GM03348 (cell line): ENCODE results near the gene IL17F.

Experiments
- DNase-seq: peaks from one replicate; pipeline ENCODE4 v3.0.0; 2012; ENCODE audit warnings: low spot score

The IL17F gene

DNA sequence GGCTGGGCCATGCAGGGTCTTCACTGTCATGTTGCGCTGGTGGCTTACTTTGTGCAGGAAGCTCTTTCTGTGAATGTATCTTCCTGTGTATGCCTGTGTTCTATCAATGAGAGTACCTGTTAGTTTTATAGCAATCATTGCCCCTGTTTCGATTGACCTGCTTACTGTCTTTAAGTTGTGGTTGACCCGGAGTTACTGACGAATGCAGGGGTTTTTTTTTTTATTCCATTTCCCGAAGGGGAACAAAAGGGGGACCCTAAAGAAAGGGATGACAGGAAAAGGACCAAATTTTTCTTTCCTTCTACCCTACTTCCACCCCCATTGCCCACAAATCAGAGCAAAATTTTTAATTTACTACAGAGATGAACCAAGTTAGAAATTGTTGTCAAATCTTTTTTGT lies at the start of gene IL17F:
Gene IL17F, minus strand, starts transcription at position 101 of the 400 bp plus-strand sequence. Its CDS starts 71 bp downstream, at position 30.
- DNase-seq, result no peak

DNA sequence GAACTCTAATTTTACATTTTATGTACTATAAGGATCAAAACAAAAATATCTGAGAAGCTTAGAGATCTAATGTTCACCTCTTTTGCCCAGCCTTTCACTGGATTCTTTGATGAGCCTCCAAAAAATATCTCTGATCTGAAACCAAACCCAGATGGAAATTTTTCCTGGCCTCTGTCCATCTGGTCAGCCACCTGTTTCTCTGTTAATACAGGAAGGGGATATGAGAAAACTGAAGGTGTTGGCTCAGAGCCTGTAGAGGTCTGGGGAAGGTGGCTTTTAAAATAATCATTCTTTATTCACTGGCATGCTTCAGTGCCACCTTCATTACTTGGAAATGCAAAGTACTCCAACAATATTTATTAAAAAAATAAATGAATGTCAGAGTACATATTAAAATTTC lies 48.8 kb upstream of the IL17F start:
- no peak for DNase-seq

DNA sequence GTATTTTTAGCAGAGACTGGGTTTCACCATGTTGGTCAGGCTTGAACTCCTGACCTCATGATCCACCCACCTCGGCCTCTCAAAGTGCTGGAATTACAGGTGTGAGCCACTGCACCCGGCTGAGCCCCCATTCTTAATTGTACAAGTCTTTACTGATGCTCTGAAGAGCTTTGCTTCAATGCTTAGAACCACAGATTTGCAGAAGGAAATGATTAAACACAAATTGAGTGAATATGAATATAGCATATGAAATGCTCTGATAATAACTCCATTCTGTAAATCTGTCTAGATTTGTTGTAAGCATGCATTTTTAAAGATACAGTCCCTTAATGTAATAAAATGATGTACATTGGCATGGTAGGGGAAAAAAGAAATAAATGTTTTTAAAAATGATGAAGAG lies 44.5 kb upstream of the IL17F start:
- no peak for DNase-seq

DNA sequence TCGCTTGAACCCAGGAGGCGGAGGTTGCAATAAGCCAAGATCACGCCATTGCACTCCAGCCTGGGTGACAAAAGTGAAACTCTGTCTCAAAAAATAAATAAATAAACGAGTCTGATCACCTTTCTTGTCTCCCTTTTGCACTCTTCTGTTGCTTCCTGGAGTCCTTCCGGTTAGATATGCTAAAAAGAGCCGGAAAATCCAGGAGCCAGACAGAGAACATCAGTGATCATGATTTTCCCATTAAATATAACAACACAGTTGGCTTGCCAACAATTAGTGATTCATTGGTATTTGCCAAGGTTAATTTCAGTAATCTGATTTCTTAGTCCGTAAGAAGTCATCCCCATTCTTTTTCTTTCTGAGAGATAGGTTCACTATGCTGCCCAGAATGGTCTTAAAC lies 43.9 kb upstream of the IL17F start:
- no peak for DNase-seq

DNA sequence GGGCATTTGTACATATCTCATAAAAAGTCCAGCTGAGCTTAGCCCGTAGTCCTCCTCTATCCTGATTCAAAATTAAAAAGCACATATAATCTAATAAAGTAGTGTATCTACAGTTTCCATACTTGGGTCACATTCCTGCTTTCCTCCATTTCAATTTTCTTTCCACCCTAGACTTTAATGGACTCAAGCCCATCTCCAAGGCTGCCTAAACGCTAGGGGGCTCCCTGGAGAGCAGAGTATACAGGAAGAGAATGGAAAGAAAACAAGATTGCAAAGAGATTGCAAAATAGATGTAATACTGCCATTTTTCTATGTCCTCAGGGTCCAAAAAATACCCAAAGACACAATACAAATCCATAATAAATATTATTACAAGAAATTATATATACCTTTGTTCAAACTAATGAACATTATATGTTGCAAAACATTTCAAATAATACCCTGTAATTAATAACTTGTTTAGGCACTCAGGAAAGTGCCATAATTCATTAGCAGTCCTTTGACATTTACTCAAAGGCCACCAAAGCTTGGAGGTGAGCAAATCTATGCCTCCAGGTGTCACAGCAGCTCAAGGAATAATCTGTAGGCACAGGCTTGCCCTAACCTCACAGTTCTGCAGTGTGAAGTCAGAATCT lies 42.6 kb upstream of the IL17F start:
- peak; percentile 69 for DNase-seq

DNA sequence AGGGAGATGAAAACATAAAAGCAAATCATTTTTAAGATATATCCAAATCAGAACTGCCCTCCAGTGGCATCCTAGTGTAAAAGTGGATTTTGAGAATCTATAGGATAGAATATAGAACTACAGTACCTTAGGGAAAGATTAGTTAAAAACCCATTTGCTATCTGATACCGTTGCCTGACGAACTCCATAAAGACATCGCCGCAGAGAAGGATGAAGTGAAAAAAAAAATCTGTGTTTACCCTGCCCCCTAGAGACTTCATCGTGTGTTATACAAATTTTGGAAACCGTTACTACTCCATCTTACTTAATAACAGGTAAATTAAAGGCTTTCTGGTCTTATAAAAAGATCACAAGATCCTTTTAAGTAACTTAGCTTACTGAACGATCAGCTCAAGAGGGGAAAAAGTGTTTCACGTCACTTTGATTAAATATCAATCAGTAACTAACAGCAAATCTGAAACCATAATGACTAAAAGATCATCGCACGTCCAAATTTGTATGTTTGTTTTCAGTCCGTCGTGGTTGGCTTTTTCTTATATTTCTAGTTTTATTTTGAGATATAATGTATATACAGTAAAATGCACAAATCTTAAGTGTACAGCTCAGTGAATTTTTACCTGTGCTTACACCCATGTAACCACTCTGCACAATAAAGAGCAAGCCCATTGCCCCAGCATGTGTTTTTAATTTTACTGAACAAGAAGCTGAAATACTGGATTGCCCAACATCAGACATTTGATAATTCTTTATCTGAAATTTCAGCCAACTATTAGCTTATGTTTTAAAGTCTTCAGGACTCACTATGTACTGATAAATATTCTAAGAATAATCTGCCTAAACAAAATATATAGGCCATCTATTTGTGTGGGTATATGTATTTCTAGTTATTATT lies 41.1 kb upstream of the IL17F start:
- DNase-seq, result peak; percentile 13

DNA sequence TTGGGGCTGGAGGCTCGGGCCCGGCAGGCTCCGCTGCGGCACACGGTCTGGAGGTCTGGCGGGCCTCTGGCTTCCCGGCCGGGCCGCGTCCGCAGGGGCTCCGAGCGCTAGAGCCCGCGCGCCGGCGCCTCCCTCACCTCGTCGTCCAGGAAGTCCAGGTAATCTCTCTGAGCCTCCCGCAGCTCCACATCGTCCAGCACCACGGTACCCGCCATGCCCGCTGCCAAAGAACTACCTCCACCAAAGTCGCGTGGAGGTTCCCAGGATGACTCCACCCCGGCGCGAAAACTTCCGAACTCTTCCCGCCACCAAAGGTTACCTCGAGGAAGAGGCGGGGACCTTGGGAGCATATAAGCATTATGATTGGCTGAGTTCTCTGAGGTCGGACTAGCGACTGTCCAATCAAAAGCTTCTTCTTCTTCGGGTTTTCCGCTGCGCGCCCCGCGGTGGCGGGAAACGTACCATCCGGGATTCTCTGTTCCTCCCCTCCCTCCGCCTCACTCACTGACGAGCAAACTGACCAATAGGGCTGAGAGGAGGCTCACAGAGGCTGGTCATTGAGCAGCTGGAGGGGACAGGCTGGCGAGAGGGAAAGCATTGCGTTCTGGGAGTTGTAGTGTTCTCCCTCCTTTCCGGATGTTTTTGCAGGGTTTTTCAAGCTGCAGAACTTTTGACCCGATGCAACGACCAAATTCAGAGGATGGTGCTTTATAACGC lies 40.3 kb upstream of the IL17F start, which contains the start of gene MCM3:
Gene MCM3, minus strand, starts transcription at position 283 of the 717 bp plus-strand sequence. Its CDS starts 68 bp downstream, at position 215.
- DNase-seq, result peak; percentile 98

DNA sequence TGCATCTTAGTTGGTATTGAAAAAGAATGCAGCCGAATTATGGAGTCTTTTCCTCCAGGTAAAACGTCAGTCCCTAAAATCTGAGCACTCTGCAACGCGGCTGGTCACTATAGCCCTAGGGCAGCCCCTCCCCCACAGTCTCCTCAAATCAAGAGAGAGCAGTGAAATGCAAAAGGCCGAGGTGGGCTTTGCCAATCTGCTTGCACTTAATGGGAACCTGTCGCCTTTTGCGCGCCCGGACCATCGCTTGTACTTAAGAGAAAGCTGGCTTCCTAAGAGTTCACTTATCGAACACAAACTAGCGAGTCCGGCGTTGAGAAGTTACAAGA lies 39.8 kb upstream of the IL17F start:
- no peak for DNase-seq

DNA sequence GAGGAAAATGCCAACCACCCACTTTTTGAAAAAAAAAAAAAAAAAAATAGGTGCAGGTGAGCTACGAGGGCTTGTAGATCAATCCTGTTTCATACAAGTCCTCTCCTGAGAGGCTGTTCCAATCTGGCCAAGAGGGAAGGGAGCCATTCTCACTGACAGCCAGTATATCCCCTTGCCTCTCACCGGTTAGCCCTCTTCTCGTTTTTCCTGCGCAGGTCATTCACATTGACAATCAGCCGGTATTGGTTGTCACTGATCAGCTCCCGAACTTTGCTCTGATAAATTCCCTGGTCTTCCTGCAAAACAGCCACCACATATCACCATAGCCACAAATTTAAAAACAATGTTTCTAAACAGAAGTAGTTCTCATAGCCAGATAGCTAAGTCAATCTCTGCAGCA lies 38.8 kb upstream of the IL17F start:
- no peak for DNase-seq

DNA sequence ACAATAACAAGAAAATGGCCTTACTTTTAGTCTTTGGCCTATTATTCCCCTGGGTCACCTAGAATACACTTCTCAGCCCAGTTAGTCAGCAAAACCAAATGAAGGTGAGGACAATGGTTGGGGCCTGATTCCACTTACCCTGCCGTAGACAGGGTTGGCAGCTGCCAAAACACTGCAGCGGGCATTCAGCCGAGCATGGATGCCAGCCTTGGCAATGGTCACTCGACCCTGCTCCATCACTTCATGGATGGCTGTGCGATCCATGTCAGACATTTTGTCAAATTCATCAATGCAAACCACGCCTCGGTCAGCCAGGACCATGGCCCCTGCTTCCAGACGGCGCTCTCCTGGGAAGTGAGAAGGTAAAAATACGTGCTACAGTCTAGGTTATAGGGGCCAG lies 31.8 kb upstream of the IL17F start:
- DNase-seq, result no peak

DNA sequence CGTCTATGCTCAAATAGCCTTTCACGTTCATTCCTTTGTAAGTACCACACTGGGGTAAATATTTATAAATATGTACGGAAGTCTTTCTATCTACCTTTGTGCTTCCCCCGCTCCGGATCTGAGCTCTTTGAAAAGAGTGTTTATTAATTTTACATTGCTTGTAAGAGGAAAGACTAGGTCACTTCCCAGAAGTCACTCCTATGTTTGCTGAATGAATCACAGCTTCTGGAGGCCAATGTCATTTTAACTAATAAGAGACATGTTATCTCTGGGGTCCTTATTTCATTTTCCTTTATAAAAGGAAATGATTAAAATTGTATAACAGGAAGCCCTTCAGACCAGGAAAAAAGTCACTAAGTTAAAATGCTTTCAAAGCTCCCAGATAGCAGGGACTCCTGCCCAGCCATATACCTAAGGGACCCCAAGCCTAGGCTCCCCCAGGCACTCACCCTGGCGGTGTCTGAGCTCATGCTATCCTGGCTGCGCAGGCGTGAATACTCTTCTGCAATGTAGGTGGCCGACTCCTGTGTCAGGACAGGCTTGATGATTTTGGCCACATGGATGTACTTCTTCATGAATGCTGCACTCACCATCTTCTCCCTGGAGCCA lies 27.7 kb upstream of the IL17F start:
- no peak for DNase-seq

DNA sequence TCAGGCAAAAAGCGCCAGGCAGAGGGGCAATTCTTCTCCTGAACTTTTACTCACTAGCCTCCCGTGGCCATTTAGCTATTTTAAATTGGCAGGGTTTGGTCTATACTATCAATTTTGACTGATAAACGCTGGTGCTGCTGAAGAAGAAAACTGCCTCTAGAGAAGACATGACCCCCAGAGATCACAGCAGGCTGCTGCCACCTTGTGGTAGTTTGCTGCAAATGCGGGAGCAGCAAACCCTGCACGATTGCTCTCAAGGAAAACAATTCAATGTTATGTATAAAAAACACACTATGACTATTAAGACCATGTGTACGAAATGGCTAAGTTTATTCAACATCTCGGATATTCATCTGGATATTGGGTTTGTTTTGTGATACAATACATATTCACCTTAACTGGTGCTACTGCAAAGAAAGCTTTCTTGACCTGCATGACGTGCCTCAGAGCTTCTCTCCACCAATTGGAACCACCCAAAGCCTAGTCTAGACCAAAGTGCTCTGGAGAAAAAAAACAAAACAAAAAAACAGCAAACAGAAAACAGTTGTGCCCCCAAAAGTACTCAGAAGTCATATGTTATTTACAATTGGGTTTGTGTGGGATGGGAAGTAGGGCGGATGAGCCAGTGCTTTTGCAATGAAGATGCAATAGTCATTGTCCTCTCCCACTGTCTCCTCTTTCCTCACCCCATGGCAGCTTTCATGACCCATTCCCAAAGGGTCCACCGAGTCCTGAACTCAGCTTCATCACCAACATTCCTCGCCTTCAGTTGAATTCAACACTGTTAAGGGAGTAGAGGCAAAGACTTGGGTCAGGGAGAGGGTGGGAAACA lies 19.6 kb upstream of the IL17F start:
- peak; percentile 81 for DNase-seq

DNA sequence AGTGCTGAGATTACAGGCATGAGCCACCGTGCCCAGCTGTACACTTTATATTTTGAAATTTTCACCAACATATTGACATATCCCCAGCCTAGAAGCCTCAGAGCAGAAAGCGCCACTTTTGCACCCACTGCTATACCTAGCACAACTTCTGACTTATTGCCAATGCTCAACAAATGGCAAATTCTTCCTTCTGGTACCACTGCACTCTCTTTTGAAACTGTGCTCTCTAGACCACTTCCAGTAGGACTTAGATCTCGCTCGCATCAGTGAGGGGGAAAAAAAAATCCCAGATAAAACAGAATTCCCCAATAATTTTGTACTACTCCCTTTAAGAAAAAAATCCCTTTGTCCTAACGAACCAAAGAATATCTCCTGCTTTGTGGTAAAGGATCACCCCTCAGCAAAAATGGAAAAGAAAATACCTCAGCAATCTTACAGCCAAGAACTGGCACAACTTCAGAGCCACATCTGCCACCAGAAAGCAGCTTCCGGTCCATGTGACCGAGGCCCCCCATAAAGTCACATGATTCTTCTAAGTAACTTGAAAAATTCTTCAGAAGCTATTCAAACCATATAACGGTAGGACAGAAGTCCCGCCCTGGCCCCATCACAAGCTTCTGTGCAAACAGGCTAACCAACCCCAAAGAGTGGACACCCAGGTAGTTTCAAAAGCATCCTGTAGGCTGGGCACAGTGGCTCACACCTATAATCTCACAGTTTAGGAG lies 18.5 kb upstream of the IL17F start:
- DNase-seq, result no peak

DNA sequence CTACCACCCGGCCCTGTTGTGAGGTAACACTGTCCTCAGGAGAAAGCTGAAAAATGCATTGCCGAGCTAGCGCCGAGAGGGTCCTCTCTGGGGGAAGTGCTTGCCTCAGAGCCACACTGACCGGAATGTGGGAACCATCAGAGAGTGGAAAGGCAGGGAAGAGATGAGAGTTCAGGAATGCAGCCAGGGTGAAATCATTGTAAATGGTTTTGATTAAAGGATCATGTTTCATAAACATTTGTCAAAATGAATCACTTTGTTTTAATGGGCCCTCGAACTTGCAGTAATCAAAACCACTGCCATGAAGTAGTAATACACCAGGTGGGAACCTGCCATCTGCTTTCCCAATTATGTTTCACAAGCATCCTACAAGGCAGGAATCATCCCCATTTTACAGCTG lies 16.9 kb upstream of the IL17F start:
- DNase-seq, result peak; percentile 71

DNA sequence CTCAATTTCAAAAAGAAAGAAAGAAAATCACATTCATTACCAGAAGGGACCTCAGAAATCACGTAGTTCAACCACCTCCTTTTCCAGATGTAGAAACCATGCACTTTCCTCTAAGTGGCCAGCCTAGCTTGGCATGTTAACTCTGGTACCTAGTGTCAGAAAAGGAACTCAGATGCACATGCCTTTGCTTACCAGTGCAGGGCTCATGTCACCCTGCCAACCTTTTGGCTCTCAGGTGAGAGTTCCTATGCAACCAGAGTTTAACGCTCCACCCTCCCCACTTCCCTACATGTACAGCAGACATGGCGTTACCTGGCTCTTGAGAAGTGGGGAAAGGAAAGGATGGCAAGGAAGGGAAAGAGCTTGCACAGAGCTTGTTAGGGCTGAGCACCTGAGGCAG lies 16.3 kb upstream of the IL17F start:
- DNase-seq, result no peak

DNA sequence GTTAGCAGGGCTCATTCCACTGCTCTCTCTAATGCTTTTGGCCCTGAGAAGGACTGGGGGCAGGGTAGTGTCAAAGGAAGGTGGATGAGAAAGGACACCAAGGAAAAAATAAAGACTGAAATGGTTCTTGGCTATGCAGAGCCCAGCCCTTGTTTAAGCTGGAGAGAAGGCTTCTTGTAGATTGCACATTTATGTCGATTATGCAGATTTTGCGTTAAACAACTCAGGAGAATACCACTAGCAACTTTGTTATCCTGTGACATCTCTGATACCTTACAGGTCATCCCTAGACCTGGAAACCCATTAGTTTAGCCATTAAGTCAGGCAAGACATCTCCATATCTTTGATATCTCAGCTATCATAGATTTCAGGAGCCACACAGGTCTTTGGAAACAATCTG lies 11.1 kb upstream of the IL17F start:
- DNase-seq, result no peak

DNA sequence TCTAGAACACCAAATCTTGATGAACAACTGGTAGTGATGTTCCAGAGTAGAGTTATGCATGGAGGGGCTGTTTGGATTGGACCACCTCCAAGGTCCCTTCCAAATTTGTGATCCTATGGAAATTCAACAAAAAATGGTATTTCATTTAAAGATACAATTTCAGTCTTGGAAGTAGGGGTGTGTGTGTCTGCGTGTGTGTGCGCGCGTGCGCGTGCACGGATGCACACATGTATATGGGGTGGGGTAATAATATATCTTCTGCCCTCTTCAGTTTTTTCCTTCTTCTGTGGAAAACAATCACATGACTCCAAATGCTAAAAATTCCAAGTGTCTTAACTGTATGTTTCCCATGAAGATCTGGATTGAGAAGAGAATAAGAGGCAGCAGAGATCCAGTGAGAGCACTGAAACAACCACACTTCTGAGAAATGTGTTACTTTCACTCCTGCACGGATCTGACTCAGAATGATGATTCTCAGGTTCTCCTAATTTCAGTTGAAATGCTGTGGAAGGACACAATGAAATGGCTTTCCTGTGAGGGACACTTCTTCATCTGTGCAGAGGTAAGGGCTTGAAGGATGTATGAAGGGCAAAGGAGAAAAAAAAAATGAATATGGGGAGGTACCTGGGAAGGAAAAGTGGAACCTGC lies 10.6 kb upstream of the IL17F start:
- DNase-seq, result no peak

DNA sequence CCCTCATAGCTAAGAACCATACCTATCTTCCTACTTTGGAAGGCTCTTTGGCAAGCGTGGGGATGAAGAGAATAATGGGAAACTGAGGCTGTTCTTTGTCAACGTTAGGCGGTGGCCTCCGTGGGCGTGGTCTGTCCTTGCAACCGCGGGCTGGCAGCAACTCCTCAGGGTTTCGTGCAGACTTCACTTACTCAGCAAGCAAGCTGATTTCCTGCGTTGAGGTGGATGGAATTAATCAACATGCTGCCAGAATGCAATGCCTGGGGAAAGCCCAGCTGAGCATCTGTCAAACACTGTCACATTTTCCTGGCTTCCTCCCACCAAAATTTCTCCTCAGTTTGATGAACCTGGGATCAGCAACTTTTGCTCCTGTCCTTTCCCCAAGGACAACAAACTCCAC lies 9.2 kb upstream of the IL17F start:
- peak; percentile 58 for DNase-seq

DNA sequence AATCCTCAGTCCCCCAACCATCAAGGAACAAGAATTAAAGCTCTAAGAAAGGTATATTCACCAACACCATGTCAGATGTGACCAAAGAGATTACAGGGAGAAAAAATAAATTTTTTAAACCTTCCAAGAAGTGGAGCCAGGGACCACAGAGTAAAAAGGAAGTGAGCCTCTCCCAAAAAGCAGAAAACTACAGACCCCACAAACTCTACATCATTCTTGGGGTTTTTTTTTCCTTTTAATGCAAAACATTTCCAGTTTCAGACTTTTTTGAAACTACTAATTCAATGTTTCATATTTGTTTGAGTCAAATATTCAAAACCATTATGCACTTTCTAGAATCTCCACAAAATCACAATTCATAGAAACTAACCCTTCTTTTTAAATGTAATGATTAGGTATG lies 6.8 kb upstream of the IL17F start:
- DNase-seq, result no peak

DNA sequence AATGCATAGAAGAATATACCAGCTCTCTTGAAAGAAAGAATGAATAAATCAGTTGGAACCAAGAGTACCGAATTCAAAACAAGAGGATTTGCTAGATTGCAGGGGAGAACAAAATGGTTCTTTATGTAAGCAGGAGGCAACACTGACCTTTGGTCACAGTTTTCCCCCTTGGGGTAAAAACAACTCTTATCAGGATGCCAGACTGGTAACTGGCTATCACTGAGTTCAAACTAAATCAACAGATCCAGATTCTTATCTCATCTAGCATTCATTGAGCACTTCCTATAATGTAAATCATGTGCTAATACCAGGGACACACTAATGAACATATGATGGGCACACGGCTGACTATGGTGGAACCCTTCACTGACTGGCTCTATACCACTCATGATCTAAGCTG lies 4.8 kb upstream of the IL17F start:
- DNase-seq, result no peak
